GM12864 (cell line): ENCODE measurements around the gene WFDC10A.
"Not testable (repeated sequence)": the region's sequence is repeated elsewhere in the genome, so short reads cannot be mapped to it uniquely, and the experiment has no call there.

Experiments used
- DNase-seq: peaks from one replicate; pipeline ENCODE4 v3.0.0-alpha.2; 2011; ENCODE audit warnings: low read depth
- H3K4me3 ChIP-seq: 2 replicates; pipeline ENCODE4 v1.5.1; 2011; ENCODE audit warnings: mild to moderate bottlenecking, low read depth, low read length, control low read depth
- TF ChIP-seq, protein P1 (sequence below): IDR thresholded peaks from 2 replicates; pipeline ENCODE4 v1.5.1; 2011; ENCODE audit warnings: low read depth, mild to moderate bottlenecking, moderate library complexity, low read length, control low read depth, inconsistent platforms; ENCODE audit errors: missing control alignments

WFDC10A gene

DNA sequence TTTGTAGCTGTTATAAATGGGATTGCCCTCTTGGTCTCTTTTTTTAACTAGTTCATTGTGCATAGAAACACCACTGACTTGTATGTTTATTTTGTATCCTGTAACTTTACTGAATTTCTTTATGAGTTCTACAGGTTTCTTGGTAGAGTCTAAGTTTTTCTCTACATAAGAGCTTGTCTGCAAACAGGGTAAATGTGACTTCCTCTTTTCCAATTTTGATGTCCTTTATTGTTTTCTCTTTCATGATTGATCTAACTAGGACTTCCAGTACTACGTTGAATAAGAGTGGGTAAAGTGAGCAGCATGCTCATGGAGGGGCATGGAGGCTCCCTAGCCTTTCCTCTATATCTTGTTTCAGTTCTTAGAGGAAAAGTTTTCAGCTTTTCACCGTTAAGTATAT is 3.0 kb upstream of the WFDC10A start:
- H3K4me3 ChIP-seq: no peak overlapping the region
- no peak for DNase-seq
- TF ChIP-seq, protein P1, sequence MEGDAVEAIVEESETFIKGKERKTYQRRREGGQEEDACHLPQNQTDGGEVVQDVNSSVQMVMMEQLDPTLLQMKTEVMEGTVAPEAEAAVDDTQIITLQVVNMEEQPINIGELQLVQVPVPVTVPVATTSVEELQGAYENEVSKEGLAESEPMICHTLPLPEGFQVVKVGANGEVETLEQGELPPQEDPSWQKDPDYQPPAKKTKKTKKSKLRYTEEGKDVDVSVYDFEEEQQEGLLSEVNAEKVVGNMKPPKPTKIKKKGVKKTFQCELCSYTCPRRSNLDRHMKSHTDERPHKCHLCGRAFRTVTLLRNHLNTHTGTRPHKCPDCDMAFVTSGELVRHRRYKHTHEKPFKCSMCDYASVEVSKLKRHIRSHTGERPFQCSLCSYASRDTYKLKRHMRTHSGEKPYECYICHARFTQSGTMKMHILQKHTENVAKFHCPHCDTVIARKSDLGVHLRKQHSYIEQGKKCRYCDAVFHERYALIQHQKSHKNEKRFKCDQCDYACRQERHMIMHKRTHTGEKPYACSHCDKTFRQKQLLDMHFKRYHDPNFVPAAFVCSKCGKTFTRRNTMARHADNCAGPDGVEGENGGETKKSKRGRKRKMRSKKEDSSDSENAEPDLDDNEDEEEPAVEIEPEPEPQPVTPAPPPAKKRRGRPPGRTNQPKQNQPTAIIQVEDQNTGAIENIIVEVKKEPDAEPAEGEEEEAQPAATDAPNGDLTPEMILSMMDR: no peak

DNA sequence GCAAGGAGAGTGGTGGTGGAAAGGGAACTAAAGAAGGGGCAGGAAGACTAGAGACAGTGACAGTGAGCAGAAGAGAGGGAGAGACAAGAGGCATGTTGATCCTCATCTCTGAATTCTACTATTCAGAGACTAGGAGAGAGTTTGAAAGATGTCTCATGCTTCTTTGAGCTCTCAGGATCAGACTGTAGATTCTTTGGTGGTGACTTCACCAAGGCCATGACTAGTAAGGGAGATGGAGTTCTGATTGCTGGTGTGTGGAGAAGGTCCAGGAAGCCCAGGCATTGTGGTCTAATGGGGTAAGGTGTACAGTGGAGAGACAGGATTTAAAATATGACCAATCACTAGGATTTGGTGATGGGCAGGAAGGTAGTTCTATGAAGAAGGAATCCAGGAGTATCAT is 832 bp downstream of the WFDC10A start:
- H3K4me3 ChIP-seq: no peak overlapping the region
- no peak for DNase-seq
- TF ChIP-seq, protein P1: no peak

DNA sequence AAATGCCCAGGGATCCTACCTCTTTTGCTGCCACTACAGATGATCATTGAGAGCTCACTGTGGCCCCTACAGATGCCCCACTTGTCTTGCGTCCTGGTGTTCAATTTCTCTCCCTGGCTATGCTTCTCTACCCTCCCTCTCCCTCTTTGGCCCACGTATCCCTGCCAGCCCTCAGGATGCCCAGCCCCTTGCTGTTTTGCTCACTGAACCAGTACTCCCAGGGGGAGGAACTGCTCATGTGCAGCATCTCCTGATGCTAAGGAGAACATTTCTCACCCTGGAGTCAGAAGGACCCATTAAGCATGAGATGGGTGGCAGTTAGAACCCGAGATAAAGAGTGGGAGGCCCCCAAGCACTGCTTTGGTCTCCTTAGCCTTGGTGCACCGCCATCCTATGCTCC is 1.6 kb downstream of the WFDC10A start, which contains the start of gene WFDC9:
TSS of gene WFDC9 (minus strand) at position 101 of the 400 bp plus-strand sequence. CDS start 21,103 bp downstream, outside the sequence.
- TF ChIP-seq, protein P1: no peak

DNA sequence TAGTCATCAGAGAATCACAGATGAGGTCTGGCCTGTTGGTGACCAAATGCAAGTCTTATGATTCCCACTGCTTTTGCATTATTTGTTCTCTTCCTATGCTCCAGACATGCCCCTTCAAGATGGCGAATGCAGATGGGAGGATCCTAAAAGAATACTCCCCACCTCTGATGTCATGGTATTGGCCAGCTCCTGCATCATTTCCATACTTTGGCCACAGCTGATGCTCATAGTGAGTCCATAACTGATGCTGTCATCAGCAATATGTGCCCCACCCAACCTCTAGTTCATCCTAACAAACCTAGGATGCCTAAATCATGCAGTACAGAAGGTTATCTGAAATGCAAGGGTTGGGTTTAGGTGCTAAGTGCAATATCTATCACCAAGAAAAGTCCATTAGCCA is 7.0 kb downstream of the WFDC10A start:
- no peak overlapping the region for H3K4me3 ChIP-seq
- TF ChIP-seq, protein P1: no peak
- no peak for DNase-seq

More for the DNA sequence above, 1.6 kb downstream of the WFDC10A start, which contains the start of gene WFDC9:
- DNase-seq: no peak
- H3K4me3 ChIP-seq: no peak within 1 kb of the TSS

DNA sequence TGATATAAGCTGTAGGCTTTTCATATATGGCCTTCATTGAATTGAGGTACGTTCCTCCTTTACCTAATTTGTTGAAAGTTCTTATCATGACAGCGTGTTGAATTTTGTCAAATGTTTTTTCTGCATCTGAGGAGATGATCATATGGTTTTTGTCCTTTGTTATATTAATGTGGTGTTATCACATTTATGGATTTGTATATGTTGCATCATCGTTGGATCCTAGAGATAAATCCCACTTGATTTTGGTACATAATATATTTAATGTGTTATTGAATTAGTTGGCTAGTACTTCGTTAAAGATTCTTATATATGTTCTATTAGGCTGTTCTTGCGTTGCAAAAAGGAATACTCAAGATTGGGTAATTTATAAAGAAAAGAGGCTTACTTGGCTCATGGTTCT is 10.1 kb downstream of the WFDC10A start:
- no peak for DNase-seq
- TF ChIP-seq, protein P1: no peak
- H3K4me3 ChIP-seq: no peak overlapping the region

DNA sequence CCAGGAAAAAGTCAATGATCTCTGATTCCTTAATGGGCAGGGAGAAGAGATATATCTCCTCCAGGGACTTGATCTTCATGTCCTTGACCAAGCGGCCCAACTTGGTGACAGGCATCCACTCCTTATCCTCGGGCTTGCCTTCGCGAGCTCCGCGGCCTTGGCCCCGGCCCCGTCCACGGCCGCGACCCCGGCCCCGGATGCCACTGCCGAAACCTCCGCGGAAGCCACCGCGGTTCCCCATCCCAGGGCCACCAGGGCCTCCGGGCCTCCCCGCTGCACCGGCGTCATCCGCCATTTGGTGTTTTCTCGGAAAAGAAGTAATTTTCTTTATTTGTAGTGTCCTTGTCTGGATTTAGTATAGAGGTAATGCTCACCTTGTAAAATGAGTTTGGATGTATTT is 11.5 kb downstream of the WFDC10A start:
- H3K4me3 ChIP-seq: not testable (repeated sequence)

DNA sequence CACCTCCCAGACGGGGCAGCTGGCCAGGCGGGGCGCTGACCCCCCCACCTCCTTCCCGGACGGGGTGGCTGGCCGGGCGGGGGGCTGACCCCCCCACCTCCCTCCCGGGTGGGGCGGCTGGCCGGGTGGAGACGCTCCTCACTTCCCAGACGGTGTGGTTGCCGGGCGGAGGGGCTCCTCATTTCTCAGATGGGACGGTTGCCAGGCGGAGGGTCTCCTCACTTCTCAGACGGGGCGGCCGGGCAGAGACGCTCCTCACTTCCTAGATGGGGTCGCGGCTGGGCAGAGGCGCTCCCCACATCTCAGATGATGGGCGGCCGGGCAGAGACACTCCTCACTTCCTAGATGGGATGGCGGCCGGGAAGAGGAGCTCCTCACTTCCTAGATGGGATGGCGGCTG is 16.3 kb downstream of the WFDC10A start:
- not testable (repeated sequence) for DNase-seq

More for the DNA sequence above, 11.5 kb downstream of the WFDC10A start:
- not testable (repeated sequence) for DNase-seq

DNA sequence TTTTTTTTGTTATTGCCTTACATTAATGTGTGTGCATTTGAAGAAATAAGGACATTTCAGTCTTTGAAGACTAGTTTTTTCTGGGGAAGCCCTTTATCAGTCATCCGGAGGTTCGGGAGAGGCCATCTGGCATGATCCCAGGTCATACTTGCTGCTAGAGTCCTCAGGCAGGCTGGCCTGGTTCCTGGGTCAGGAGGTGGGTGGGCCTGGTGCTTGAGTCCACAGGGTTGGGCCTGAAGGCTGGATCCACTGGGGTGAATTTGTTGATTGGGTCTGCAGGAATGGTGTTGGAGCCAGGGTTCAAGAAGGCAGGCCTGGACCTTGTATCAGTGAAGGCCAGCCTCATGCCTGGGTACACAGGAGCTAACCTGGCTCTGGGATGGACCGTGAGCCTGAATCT is 17.3 kb downstream of the WFDC10A start:
- H3K4me3 ChIP-seq: no peak overlapping the region
- TF ChIP-seq, protein P1: no peak
- no peak for DNase-seq

More for the DNA sequence above, 16.3 kb downstream of the WFDC10A start:
- H3K4me3 ChIP-seq: not testable (repeated sequence)
